Measurements from ENCODE around the gene GJB2.

GRCh38 chr13:20232556-20233277 is 40.0 kb upstream of the GJB2 start:
- TF ChIP-seq CTCF (IDR thresholded peaks at IDR 0.05) = no peak
- TF ChIP-seq POLR2A (IDR thresholded peaks at IDR 0.05) = no peak
